ENCODE results near the gene DLL1.
"Not testable (repeated sequence)": the region's sequence is repeated elsewhere in the genome, so short reads cannot be mapped to it uniquely, and the experiment has no call there.

DLL1 gene

GRCh38 chr6:170290296-170291128 is at the start of gene DLL1:
Gene DLL1 (minus strand): TSS chr6:170291078. CDS start chr6:170290139, 939 bp downstream.
- TF ChIP-seq CTCF (IDR thresholded peaks at IDR 0.05; ENCODE audit: control insufficient read depth, insufficient read depth, low read depth, low read length, missing control alignments): no peak
- peak within 1 kb of the TSS; percentile 74 for H3K4me3 ChIP-seq (ENCODE audit: control insufficient read depth, low read depth, low read length)
- no peak for DNase-seq (ENCODE audit: low read depth)

DNA sequence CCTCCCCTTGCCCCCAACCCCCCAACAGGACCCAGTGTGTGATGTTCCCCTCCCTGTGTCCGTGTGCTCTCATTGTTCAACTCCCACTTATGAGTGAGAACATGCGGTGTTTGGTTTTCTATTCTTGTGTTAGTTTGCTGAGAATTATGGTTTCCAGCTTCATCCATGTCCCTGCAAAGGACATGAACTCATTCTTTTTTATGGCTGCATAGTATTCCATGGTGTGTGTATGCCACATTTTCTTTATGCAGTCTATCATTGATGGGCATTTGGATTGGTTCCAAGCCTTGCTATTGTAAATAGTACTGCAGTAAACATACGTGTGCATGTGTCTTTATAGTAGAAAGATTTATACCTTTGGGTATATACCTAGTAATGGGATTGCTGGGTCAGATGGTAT is 44.3 kb upstream of the DLL1 start:
- not testable (repeated sequence) for H3K4me3 ChIP-seq (ENCODE audit: control insufficient read depth, low read depth, low read length); DNase-seq (ENCODE audit: low read depth)

GRCh38 chr6:170329321-170329720 is 38.4 kb upstream of the DLL1 start:
- DNase-seq (ENCODE audit: low read depth): no peak
- H3K4me3 ChIP-seq (ENCODE audit: control insufficient read depth, low read depth, low read length): no peak overlapping the region
- TF ChIP-seq CTCF (IDR thresholded peaks at IDR 0.05; ENCODE audit: control insufficient read depth, insufficient read depth, low read depth, low read length, missing control alignments): no peak

DNA sequence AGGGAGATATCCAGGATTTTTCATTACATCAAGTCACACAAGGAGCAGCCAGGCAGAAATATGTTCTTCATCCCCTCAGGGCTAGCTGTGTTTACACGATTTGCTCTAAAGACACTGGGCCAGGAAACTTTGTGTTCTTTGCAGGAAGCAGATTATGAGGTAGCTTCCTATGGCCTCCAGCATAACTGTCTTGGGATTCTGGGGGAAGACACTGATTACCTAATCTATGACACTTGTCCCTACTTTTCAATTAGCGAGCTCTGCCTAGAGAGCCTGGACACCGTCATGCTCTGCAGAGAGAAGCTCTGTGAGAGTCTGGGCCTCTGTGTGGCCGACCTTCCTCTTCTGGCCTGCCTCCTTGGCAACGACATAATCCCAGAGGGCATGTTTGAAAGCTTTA is 26.8 kb upstream of the DLL1 start:
- no peak for DNase-seq (ENCODE audit: low read depth)
- TF ChIP-seq CTCF (IDR thresholded peaks at IDR 0.05; ENCODE audit: control insufficient read depth, insufficient read depth, low read depth, low read length, missing control alignments): no peak
- no peak overlapping the region for H3K4me3 ChIP-seq (ENCODE audit: control insufficient read depth, low read depth, low read length)

GRCh38 chr6:170317076-170317475 is 26.2 kb upstream of the DLL1 start:
- no peak for TF ChIP-seq CTCF (IDR thresholded peaks at IDR 0.05; ENCODE audit: control insufficient read depth, insufficient read depth, low read depth, low read length, missing control alignments)
- no peak for DNase-seq (ENCODE audit: low read depth)
- no peak overlapping the region for H3K4me3 ChIP-seq (ENCODE audit: control insufficient read depth, low read depth, low read length)

GRCh38 chr6:170316071-170316470 is 25.2 kb upstream of the DLL1 start:
- TF ChIP-seq CTCF (IDR thresholded peaks at IDR 0.05; ENCODE audit: control insufficient read depth, insufficient read depth, low read depth, low read length, missing control alignments): no peak
- DNase-seq (ENCODE audit: low read depth): no peak
- no peak overlapping the region for H3K4me3 ChIP-seq (ENCODE audit: control insufficient read depth, low read depth, low read length)

DNA sequence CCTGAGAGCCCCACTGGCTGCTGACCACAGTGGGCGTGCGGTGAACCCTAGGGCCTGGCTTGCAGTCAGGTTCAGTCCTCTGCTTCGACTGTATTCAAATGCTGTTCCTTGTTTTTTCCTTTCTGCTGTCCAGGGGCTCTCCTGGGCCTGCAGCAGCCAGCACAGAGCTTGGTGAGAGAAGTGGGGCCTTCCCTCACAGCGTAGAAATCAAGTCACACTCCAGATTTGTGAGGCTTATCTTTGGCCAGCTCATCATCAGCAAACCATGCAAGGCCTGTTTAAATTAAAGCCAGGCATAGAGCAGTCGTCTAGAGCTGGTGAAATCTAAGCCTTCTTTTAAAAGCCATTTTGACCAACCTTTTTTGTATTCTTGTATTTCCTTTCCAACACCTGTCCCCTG is 24.1 kb upstream of the DLL1 start:
- H3K4me3 ChIP-seq (ENCODE audit: control insufficient read depth, low read depth, low read length): no peak overlapping the region
- DNase-seq (ENCODE audit: low read depth): no peak
- TF ChIP-seq CTCF (IDR thresholded peaks at IDR 0.05; ENCODE audit: control insufficient read depth, insufficient read depth, low read depth, low read length, missing control alignments): no peak

Data from AG09309 (cell line).